HepG2 (cell line): ENCODE measurements around the gene COA5. TPM values are rescaled to one million over a fixed set of nuclear protein-coding genes. Genes with fewer than 3 reads are reported as not detected.
A peak's percentile ranks its signal among the peaks of the same experiment; 100 is the strongest.

Source experiments
- CBX1 ChIP-seq: IDR thresholded peaks from one replicate; pipeline ENCODE4 v1.6.1; 2016; ENCODE audit warnings: antibody characterized with exemption, low read depth
- CSRNP1 ChIP-seq: sonication (generic); formaldehyde crosslinking; IDR thresholded peaks from 2 replicates; pipeline ENCODE4 v1.8.1; 2023; ENCODE audit warnings: mild to moderate bottlenecking, missing genetic modification reagents
- DPF2 ChIP-seq: sonication (generic); formaldehyde crosslinking; IDR thresholded peaks from 2 replicates; pipeline ENCODE4 v1.4.0; 2020; ENCODE audit warnings: mild to moderate bottlenecking, low read depth, missing genetic modification reagents, borderline replicate concordance
- HOMEZ ChIP-seq: IDR thresholded peaks from 2 replicates; pipeline ENCODE4 v1.6.1; 2016; ENCODE audit warnings: low read depth
- MBD4 ChIP-seq: IDR thresholded peaks from 2 replicates; pipeline ENCODE4 v1.6.1; 2012; ENCODE audit warnings: low read length, inconsistent platforms, borderline replicate concordance
- MBNL3 ChIP-seq: fragments of 250-450 bp; sonication (Bioruptor Pico); conservative IDR thresholded peaks from 2 replicates; pipeline ENCODE4 v1.8.0; 2022; ENCODE audit warnings: mild to moderate bottlenecking, inconsistent platforms
- NFAT5 ChIP-seq: sonication (generic); formaldehyde crosslinking; IDR thresholded peaks from 2 replicates; pipeline ENCODE4 v1.4.0; 2020; ENCODE audit warnings: missing genetic modification reagents
- SP2 ChIP-seq: sonication (generic); formaldehyde crosslinking; IDR thresholded peaks from 2 replicates; pipeline ENCODE4 v1.5.1; 2020; ENCODE audit warnings: mild to moderate bottlenecking, missing genetic modification reagents
- STAT5B ChIP-seq: sonication (generic); formaldehyde crosslinking; IDR thresholded peaks from 2 replicates; pipeline ENCODE4 v1.4.0; 2020; ENCODE audit warnings: missing genetic modification reagents
- TARDBP ChIP-seq: sonication (generic); formaldehyde crosslinking; IDR thresholded peaks from 2 replicates; pipeline ENCODE4 v1.8.0; 2022; ENCODE audit warnings: mild to moderate bottlenecking, missing genetic modification reagents
- TCF7 ChIP-seq: sonication (generic); IDR thresholded peaks from 2 replicates; pipeline ENCODE4 v1.6.1; 2016; ENCODE audit warnings: antibody characterized with exemption, low read depth
- ZNF256 ChIP-seq: sonication (generic); formaldehyde crosslinking; conservative IDR thresholded peaks from 2 replicates; pipeline ENCODE4 v1.4.0; 2020; ENCODE audit warnings: missing genetic modification reagents
- ZNF282 ChIP-seq: fragments of 450-650 bp; IDR thresholded peaks from 2 replicates; pipeline ENCODE4 v1.6.1; 2018; ENCODE audit not compliant: partially characterized antibody
- ZNF296 ChIP-seq: sonication (generic); formaldehyde crosslinking; conservative IDR thresholded peaks from 2 replicates; pipeline ENCODE4 v1.5.0; 2020; ENCODE audit warnings: mild to moderate bottlenecking, missing genetic modification reagents
- ZNF512B ChIP-seq: sonication (generic); formaldehyde crosslinking; IDR thresholded peaks from 2 replicates; pipeline ENCODE4 v1.5.1; 2020; ENCODE audit warnings: missing genetic modification reagents, mild to moderate bottlenecking, borderline replicate concordance
- ZNF556 ChIP-seq: sonication (generic); formaldehyde crosslinking; IDR thresholded peaks from 2 replicates; pipeline ENCODE4 v1.4.0; 2020; ENCODE audit warnings: mild to moderate bottlenecking, missing genetic modification reagents, borderline replicate concordance
- ZNF580 ChIP-seq: IDR thresholded peaks from 2 replicates; pipeline ENCODE4 v1.6.1; 2016; ENCODE audit warnings: low read depth, borderline replicate concordance
- polyA plus RNA-seq, 8 experiments: library from polyadenylated mRNA; depleted of rRNA in 3 of 8; stranded (reverse) in 7 of 8; unstranded in 1 of 8; fragments of >200 nt; fragmentation: Illumina TruSeq in 4 of 8; extraction: Trizol in 4 of 8; gene quantifications; 2 replicates each; pipeline versions ENCODE4 v1.2.1 to v1.2.3, GENCODE V29; 2011 to 2016; ENCODE audit warnings: low read depth in 4 of 8, missing spikeins in 1 of 8, mixed read lengths in 1 of 8; ENCODE audit not compliant: insufficient read depth in 1 of 8
- total RNA-seq, 5 experiments: library from RNA; depleted of rRNA; stranded (reverse); fragments of >200 nt; fragmentation: Illumina TruSeq; extraction: Trizol; gene quantifications; 2 replicates each; pipeline ENCODE4 v1.2.3, GENCODE V29; 2016; ENCODE audit warnings: low read depth in 1 of 5

The COA5 gene
- total and polyA plus RNA-seq, 2 of the 13 experiments (the other 11 are each of a cell fraction or from before 2014, with no cell fraction given), result 43.6 to 64.5 TPM

- 0 out of 2 replicates have a peak, but pooled peaks have one; percentile 71 for TF ChIP-seq ZNF296
- no peak for TF ChIP-seq ZNF282
- TF ChIP-seq TARDBP (CRISPR knock-in tag), result peak; percentile 96
- TF ChIP-seq ZNF556 (CRISPR knock-in tag), result peak; percentile 87
- no peak for TF ChIP-seq MBNL3 (CRISPR knock-in tag)
- peak; percentile 88 for TF ChIP-seq ZNF512B (CRISPR knock-in tag)
- TF ChIP-seq SP2 (CRISPR knock-in tag), result peak; percentile 75
- no peak for TF ChIP-seq MBD4
- no peak; the same call in none of the 2 replicates for TF ChIP-seq CSRNP1
- no peak for TF ChIP-seq STAT5B
- peak; percentile 56; the same call in 1 of the 2 replicates for TF ChIP-seq ZNF580 (CRISPR knock-in tag)
- TF ChIP-seq HOMEZ (CRISPR knock-in tag), result peak; percentile 47; the same call in 1 of the 2 replicates
- TF ChIP-seq NFAT5 (CRISPR knock-in tag), result peak; percentile 11; the same call in 1 of the 2 replicates
- TF ChIP-seq ZNF256, result no peak; the same call in 1 of the 2 replicates
- TF ChIP-seq TCF7, result no peak
- TF ChIP-seq DPF2 (CRISPR knock-in tag), result peak; percentile 46; the same call in 1 of the 2 replicates
- peak; percentile 64 for TF ChIP-seq CBX1
These were observed at the start of gene COA5, which contains the start of gene UNC50 (continued) for GRCh38 chr2:98608116-98608961.
